HG02571 (cell line): ENCODE results near the gene DYDC1.
"Not testable (repeated sequence)": the region's sequence is repeated elsewhere in the genome, so short reads cannot be mapped to it uniquely, and the experiment has no call there.

Experiments used
- ATAC-seq: cut with Tn5 transposase; IDR thresholded peaks from one replicate; pipeline ENCODE4 v1.9.1; 2021; ENCODE audit warnings: mild to moderate bottlenecking, moderate library complexity; ENCODE audit not compliant: unreplicated experiment

Gene DYDC1

GRCh38 chr10:80356563-80356988 is at the start of gene DYDC1, which contains the start of gene DYDC2:
Gene DYDC1 (minus strand): TSS chr10:80356755. CDS start chr10:80352601, 4,154 bp downstream.
Gene DYDC2 (plus strand): TSS chr10:80356781. CDS start chr10:80362444, 5,663 bp downstream.
- no peak for ATAC-seq

GRCh38 chr10:80406204-80406603 is 49.6 kb upstream of the DYDC1 start:
- ATAC-seq = no peak

- no peak for ATAC-seq
These were observed 49.1 kb upstream of the DYDC1 start for GRCh38 chr10:80405626-80406025.

GRCh38 chr10:80405035-80405434 is 48.5 kb upstream of the DYDC1 start:
- no peak for ATAC-seq

GRCh38 chr10:80400136-80400804 is 43.7 kb upstream of the DYDC1 start:
- ATAC-seq = no peak

- no peak for ATAC-seq
These were observed 40.5 kb upstream of the DYDC1 start for GRCh38 chr10:80397014-80397413.

GRCh38 chr10:80394358-80394916 is 37.9 kb upstream of the DYDC1 start:
- ATAC-seq = no peak

GRCh38 chr10:80392250-80392649 is 35.7 kb upstream of the DYDC1 start:
- no peak for ATAC-seq

GRCh38 chr10:80390740-80391139 is 34.2 kb upstream of the DYDC1 start:
- ATAC-seq = no peak

GRCh38 chr10:80382989-80383388 is 26.4 kb upstream of the DYDC1 start:
- no peak for ATAC-seq

- ATAC-seq = no peak
These were observed 23.6 kb upstream of the DYDC1 start for GRCh38 chr10:80380185-80380584.

GRCh38 chr10:80379701-80380100 is 23.1 kb upstream of the DYDC1 start:
- no peak for ATAC-seq

- ATAC-seq = no peak
These were observed 16.9 kb upstream of the DYDC1 start for GRCh38 chr10:80373502-80373901.

- ATAC-seq = no peak
These were observed 16.1 kb upstream of the DYDC1 start for GRCh38 chr10:80372675-80373074.

GRCh38 chr10:80371467-80371866 is 14.9 kb upstream of the DYDC1 start:
- no peak for ATAC-seq

GRCh38 chr10:80365510-80365909 is 9.0 kb upstream of the DYDC1 start:
- no peak for ATAC-seq

- no peak for ATAC-seq
These were observed 3.1 kb upstream of the DYDC1 start for GRCh38 chr10:80359644-80360043.

GRCh38 chr10:80358925-80359324 is 2.4 kb upstream of the DYDC1 start:
- ATAC-seq = not testable (repeated sequence)

GRCh38 chr10:80357851-80358125 is 1.2 kb upstream of the DYDC1 start:
- ATAC-seq = no peak

- no peak for ATAC-seq
These were observed 665 bp upstream of the DYDC1 start for GRCh38 chr10:80356989-80357850.

- ATAC-seq = no peak
These were observed 5.3 kb downstream of the DYDC1 start for GRCh38 chr10:80351220-80351619.

GRCh38 chr10:80350251-80350650 is 6.3 kb downstream of the DYDC1 start:
- no peak for ATAC-seq
